IPS-18a (cell line): ENCODE measurements around the gene HAPLN3.

ENCODE experiments used
- H3K27ac ChIP-seq: one replicate; pipeline ENCODE4 v1.5.1; 2013; ENCODE audit warnings: low read length
- H3K27me3 ChIP-seq: one replicate; pipeline ENCODE4 v1.6.1; 2013; ENCODE audit warnings: mild to moderate bottlenecking, low read length; ENCODE audit not compliant: control insufficient read depth, insufficient read depth
- H3K36me3 ChIP-seq: one replicate; pipeline ENCODE4 v1.6.1; 2013; ENCODE audit warnings: low read depth, low read length; ENCODE audit not compliant: control insufficient read depth
- H3K4me1 ChIP-seq: one replicate; pipeline ENCODE4 v1.6.1; 2013; ENCODE audit warnings: low read depth, low read length; ENCODE audit not compliant: control insufficient read depth
- H3K4me3 ChIP-seq: one replicate; pipeline ENCODE4 v1.5.1; 2013; ENCODE audit warnings: low read length
- H3K9ac ChIP-seq: one replicate; pipeline ENCODE4 v1.6.1; 2013; ENCODE audit warnings: mild to moderate bottlenecking, low read length, moderate library complexity
- H3K9me3 ChIP-seq: one replicate; pipeline ENCODE4 v1.6.1; 2013; ENCODE audit warnings: low read depth, low read length; ENCODE audit not compliant: control insufficient read depth

HAPLN3 gene

DNA sequence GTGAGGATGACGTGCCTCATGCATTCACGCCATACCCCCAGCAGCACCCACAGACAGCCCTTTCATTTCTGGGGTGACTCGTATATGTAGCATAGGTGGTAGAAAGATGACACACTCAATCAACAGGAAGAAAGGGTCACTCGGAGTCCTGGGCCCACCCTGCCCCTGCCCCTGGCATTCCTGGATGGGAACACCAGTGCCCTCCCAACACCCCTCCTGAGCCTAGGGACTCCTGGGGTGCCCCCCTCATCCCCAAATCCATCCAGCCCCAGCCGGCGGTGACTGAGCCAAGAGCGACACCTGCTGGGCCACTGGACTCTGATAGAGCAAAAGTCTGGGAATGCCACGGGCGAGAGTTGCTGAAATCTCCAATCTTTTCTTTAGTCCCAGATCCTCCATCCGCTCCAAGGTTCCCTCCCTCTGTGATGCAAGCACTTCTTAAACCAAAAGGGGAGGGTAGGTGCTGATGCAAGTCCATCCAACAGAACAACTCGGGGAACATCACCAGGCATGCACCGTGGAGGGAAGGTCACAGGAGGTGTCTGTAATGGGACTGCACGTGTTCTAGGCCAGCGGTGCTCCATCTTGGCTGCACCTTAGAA is 61.0 kb downstream of the HAPLN3 start:
- no peaks in the 10 kb centered on the region for H3K9me3 ChIP-seq
- H3K27me3 ChIP-seq: no peaks in the 10 kb centered on the region
- H3K27ac ChIP-seq: no peak overlapping the region
- H3K4me3 ChIP-seq: no peak overlapping the region
- no peak overlapping the region for H3K9ac ChIP-seq
- H3K4me1 ChIP-seq: no peaks in the 10 kb centered on the region
- no peaks in the 10 kb centered on the region for H3K36me3 ChIP-seq

DNA sequence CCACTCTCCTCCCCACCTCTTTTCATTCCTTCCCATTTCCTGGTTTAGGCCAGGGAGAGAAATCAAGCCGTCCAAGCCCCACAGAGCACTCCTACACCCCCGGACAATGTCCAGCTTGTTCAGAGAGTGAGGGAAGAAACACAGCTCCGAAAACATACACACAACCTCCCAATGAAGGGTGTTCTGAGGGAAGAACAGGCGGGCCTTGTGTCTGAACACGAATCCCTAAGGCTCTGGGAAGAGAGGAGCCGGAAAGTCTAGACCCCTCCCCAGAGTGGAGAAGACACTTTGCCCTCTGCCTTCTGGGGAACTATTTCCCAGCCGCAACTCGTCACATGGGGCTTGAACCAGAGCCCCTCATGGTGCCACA is 61.6 kb downstream of the HAPLN3 start:
- H3K27ac ChIP-seq: no peak overlapping the region
- no peak overlapping the region for H3K9ac ChIP-seq
- no peaks in the 10 kb centered on the region for H3K4me1 ChIP-seq
- no peaks in the 10 kb centered on the region for H3K27me3 ChIP-seq
- H3K4me3 ChIP-seq: no peak overlapping the region
- no peaks in the 10 kb centered on the region for H3K36me3 ChIP-seq
- H3K9me3 ChIP-seq: no peaks in the 10 kb centered on the region

DNA sequence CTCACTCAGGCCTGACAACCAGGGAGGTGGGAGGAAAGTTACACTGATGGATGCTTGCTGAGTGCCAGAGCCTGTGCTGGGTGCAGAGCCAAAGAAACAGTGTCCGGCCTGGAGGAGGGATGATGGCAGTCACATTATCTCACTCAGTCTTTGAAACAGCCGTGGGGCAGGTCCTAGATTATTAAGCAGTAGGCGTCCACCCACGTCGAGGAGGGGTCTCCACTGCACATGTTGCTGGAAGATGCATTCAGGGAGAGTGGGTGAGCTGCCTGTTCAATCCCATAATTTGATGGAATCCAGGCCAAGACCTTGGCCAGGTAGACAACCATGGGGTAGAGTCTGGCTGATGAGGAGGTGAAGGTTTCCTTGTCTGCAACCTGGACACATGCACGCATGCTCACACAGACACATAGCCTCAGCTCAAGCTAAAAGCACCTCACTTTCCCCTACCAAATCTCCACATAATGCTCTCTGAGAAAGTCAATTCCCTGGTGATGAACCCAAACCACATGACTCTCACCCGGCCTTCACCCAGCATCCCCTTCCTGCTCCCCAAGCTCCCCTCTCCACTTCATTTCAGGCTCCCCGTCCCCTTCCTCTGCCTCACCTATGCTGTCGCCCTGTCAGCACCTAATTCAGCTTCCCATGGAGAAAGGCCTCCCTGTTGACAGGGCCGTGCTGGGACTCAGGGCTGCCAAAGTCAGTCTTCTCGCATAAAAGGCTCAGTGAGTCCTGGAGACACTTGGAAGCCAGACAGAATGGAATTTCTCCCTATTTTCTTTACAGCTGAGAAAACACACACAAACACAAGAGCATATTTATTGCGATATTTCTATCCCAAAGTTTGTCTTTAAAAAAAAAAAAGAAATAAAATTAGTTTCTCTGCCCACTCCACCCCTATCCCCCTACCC is 62.3 kb downstream of the HAPLN3 start:
- Histone ChIP-seq H3K4me1 (no peaks in the 10 kb centered on the region), H3K27ac (no peak overlapping the region), H3K9me3 (no peaks in the 10 kb centered on the region), H3K4me3 (no peak overlapping the region), H3K36me3 (no peaks in the 10 kb centered on the region), H3K9ac (no peak overlapping the region), H3K27me3 (no peaks in the 10 kb centered on the region)

DNA sequence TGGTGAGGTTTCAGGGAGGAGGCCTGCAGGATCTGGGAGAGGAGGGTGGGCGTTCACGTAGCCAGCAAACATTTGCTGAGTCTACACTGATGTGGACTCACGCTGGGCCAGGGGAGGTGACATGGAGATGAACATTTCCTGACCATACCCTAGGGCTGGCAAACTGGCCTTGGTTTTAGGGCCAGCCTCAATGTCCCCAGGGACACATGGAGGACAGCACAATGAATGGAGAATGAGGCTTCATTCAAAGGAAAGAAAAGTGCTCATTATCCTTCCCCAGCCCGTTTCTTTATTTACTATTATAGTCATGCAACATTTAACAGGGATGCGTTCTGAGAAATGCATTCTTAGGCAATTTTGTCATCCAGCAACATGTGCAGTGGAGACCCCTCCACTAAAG is 65.3 kb downstream of the HAPLN3 start:
- H3K36me3 ChIP-seq: no peaks in the 10 kb centered on the region
- H3K4me1 ChIP-seq: no peaks in the 10 kb centered on the region
- no peaks in the 10 kb centered on the region for H3K9me3 ChIP-seq
- H3K9ac ChIP-seq: no peak overlapping the region
- H3K4me3 ChIP-seq: no peak overlapping the region
- no peak overlapping the region for H3K27ac ChIP-seq
- H3K27me3 ChIP-seq: no peaks in the 10 kb centered on the region

DNA sequence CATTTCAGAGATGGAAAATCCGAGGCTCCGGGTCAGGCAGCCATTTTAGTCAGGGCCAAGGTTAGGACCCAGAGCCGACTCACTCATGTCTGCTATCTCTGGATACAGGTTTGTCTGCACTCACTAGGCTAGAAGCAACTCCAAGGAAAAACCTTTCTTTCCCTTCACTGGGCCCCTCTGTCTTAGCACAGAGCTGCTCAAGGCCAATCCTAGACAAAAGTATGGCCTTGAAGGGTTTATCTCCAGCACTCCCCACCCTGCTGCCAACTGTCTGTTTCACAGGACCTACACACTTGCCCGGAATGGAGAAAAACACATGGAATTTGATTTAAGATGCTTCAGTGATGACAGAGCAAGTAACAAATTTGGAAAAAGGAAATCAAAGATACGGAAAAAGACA is 66.6 kb downstream of the HAPLN3 start:
- Histone ChIP-seq H3K27ac (no peak overlapping the region), H3K9me3 (no peaks in the 10 kb centered on the region), H3K9ac (no peak overlapping the region), H3K27me3 (no peaks in the 10 kb centered on the region), H3K4me1 (no peaks in the 10 kb centered on the region), H3K4me3 (no peak overlapping the region), H3K36me3 (no peaks in the 10 kb centered on the region)
